ENCODE data around the gene P2RX3.

GRCh38 chr11:57407941-57408475 is 69.9 kb downstream of the P2RX3 start:
- TF ChIP-seq CTCF (tag by site-specific recombination; IDR thresholded peaks at IDR 0.05) (no peak), SP2 (tag by site-specific recombination; IDR thresholded peaks at IDR 0.05) (no peak), TRIM28 (IDR thresholded peaks at IDR 0.05; ENCODE audit: borderline replicate concordance, low read length) (no peak)
